A549 (cell line): ENCODE results near the gene MLLT10.

Experiments used
- BHLHE40 ChIP-seq: IDR thresholded peaks from 2 replicates; pipeline ENCODE4 v1.6.1; 2012; ENCODE audit warnings: low read depth, low read length, inconsistent platforms
- CTCF ChIP-seq: fragments of >200 bp; sonication (Bioruptor Twin); formaldehyde crosslinking; IDR thresholded peaks from 3 replicates; pipeline ENCODE4 v1.5.1; 2016
- EHMT2 ChIP-seq: fragments of 200-600 bp; sonication (generic); IDR thresholded peaks from 2 replicates; pipeline ENCODE4 v1.6.1; 2016; ENCODE audit warnings: antibody characterized with exemption, low read depth, mild to moderate bottlenecking, moderate library complexity
- EP300 ChIP-seq, 2 experiments: fragments of >200 bp; sonication (Bioruptor Twin); formaldehyde crosslinking; IDR thresholded peaks; 2 replicates in 1 of 2; 3 replicates in 1 of 2; pipeline ENCODE4 v1.6.1; 2016 to 2017
- FOSL2 ChIP-seq, 2 experiments: fragments of 450-650 bp in 1 of 2; fragments of >200 bp in 1 of 2; sonication (Bioruptor Twin) in 1 of 2; formaldehyde crosslinking; IDR thresholded peaks; 2 replicates each; pipeline versions ENCODE4 v1.5.0 to v1.6.1; 2016 to 2020; ENCODE audit warnings: mild to moderate bottlenecking in 1 of 2, moderate library complexity in 1 of 2
- JUN ChIP-seq, 2 experiments: fragments of >200 bp; sonication (Bioruptor Twin); formaldehyde crosslinking; IDR thresholded peaks; 2 replicates in 1 of 2; 3 replicates in 1 of 2; pipeline ENCODE4 v1.6.1; 2016 to 2017
- JUNB ChIP-seq: fragments of >200 bp; sonication (Bioruptor Twin); formaldehyde crosslinking; IDR thresholded peaks from 2 replicates; pipeline ENCODE4 v1.6.1; 2016
- MAX ChIP-seq: IDR thresholded peaks from 2 replicates; pipeline ENCODE4 v1.6.1; 2012
- NR3C1 ChIP-seq: fragments of >200 bp; sonication (Bioruptor Twin); formaldehyde crosslinking; IDR thresholded peaks from 3 replicates; pipeline ENCODE4 v1.6.1; 2017
- POLR2A ChIP-seq: IDR thresholded peaks from 2 replicates; pipeline ENCODE4 v1.6.1; 2012; ENCODE audit warnings: mild to moderate bottlenecking, low read length
- RAD21 ChIP-seq, 2 experiments: fragments of >200 bp in 1 of 2; sonication (Bioruptor Twin) in 1 of 2; formaldehyde crosslinking in 1 of 2; IDR thresholded peaks in 1 of 2; conservative IDR thresholded peaks in 1 of 2; 2 replicates in 1 of 2; 3 replicates in 1 of 2; pipeline ENCODE4 v1.6.1; 2012 to 2018; ENCODE audit warnings: inconsistent platforms in 1 of 2
- REST ChIP-seq: fragments of 200-600 bp; sonication (generic); IDR thresholded peaks from 2 replicates; pipeline ENCODE4 v1.6.1; 2016; ENCODE audit warnings: antibody characterized with exemption, mild to moderate bottlenecking, moderate library complexity
- RNF2 ChIP-seq: fragments of 200-600 bp; sonication (generic); IDR thresholded peaks from 2 replicates; pipeline ENCODE4 v1.6.1; 2016; ENCODE audit warnings: low read depth, mild to moderate bottlenecking, antibody characterized with exemption, moderate library complexity, borderline replicate concordance
- TP53 ChIP-seq: fragments of 250-450 bp; sonication (Bioruptor Pico); IDR thresholded peaks from 2 replicates; pipeline ENCODE4 v1.5.0; 2021; ENCODE audit warnings: mild to moderate bottlenecking, moderate library complexity

GRCh38 chr10:21509341-21510240 lies 24.4 kb upstream of the MLLT10 start:
- no peak for TF ChIP-seq EP300 (IDR thresholded peaks at IDR 0.05)
- TF ChIP-seq CTCF, result no peak
- no peak for TF ChIP-seq RAD21 (conservative IDR thresholded peaks at IDR 0.05 in 1 of 2, IDR thresholded peaks at IDR 0.05 in 1 of 2)
- no peak for TF ChIP-seq NR3C1
- TF ChIP-seq TP53 (CRISPR knock-in tag), result no peak
- no peak for TF ChIP-seq BHLHE40
- TF ChIP-seq REST, result no peak
- no peak for TF ChIP-seq POLR2A
- no peak for TF ChIP-seq JUN (IDR thresholded peaks at IDR 0.05)
- TF ChIP-seq MAX, result no peak
- TF ChIP-seq RNF2, result no peak
- no peak for TF ChIP-seq JUNB
- TF ChIP-seq EHMT2, result no peak
- TF ChIP-seq FOSL2 (IDR thresholded peaks at IDR 0.05), result no peak
- TF ChIP-seq FOSL2 (CRISPR knock-in tag; IDR thresholded peaks at IDR 0.05), result no peak
